Osteoblast (primary cell): Measurements from ENCODE around the gene WIPF2. TPM values are rescaled to one million over a fixed set of nuclear protein-coding genes. Genes with fewer than 3 reads are reported as not detected.
A peak's percentile ranks its signal among the peaks of the same experiment; 100 is the strongest.

ENCODE experiments used
- DNase-seq: peaks from one replicate; pipeline ENCODE4 v3.0.0; 2011; ENCODE audit warnings: low spot score, mixed read lengths; ENCODE audit not compliant: insufficient read length; ENCODE audit errors: missing footprints
- H2AFZ ChIP-seq: 2 replicates; pipeline ENCODE4 v1.6.0; 2011; ENCODE audit warnings: mild to moderate bottlenecking, low read length
- H3K27ac ChIP-seq: 2 replicates; pipeline ENCODE4 v1.5.1; 2011; ENCODE audit warnings: mild to moderate bottlenecking, low read depth, low read length, moderate library complexity
- H3K27me3 ChIP-seq: 2 replicates; pipeline ENCODE4 v1.6.0; 2012; ENCODE audit warnings: mild to moderate bottlenecking, control low read depth, inconsistent platforms, low read length, moderate library complexity; ENCODE audit not compliant: insufficient read depth
- H3K36me3 ChIP-seq: 2 replicates; pipeline ENCODE4 v1.5.1; 2011; ENCODE audit warnings: mild to moderate bottlenecking, low read length, control low read depth, moderate library complexity; ENCODE audit not compliant: insufficient read depth
- H3K4me1 ChIP-seq: 2 replicates; pipeline ENCODE4 v1.5.1; 2011; ENCODE audit warnings: mild to moderate bottlenecking, low read length, control low read depth, moderate library complexity; ENCODE audit not compliant: insufficient read depth
- H3K4me2 ChIP-seq: 2 replicates; pipeline ENCODE4 v1.6.0; 2011; ENCODE audit warnings: mild to moderate bottlenecking, low read length; ENCODE audit not compliant: insufficient read depth
- H3K4me3 ChIP-seq: fragments of 200-600 bp; sonication (generic); 3 replicates; pipeline ENCODE4 v1.5.1; 2012; ENCODE audit warnings: mild to moderate bottlenecking, low read length, inconsistent platforms; ENCODE audit not compliant: insufficient read depth
- H3K79me2 ChIP-seq: 2 replicates; pipeline ENCODE4 v1.6.0; 2012; ENCODE audit warnings: mild to moderate bottlenecking, low read length, control low read depth, inconsistent platforms; ENCODE audit not compliant: insufficient read depth
- H3K9me3 ChIP-seq: 2 replicates; pipeline ENCODE4 v1.5.1; 2011; ENCODE audit warnings: low read depth, low read length, control low read depth
- H4K20me1 ChIP-seq: 2 replicates; pipeline ENCODE4 v1.6.0; 2012; ENCODE audit warnings: mild to moderate bottlenecking, low read length, control low read depth; ENCODE audit not compliant: insufficient read depth
- total RNA-seq: library from RNA; depleted of rRNA; stranded (reverse); fragments of >200 nt; gene quantifications from 2 replicates; pipeline ENCODE4 v1.2.3, GENCODE V29; 2012
- TF ChIP-seq, protein P1 (sequence below): IDR thresholded peaks from 2 replicates; pipeline ENCODE4 v1.5.1; 2011; ENCODE audit warnings: mild to moderate bottlenecking, low read depth, low read length, moderate library complexity; ENCODE audit errors: extremely low read depth

The WIPF2 gene, protein sequence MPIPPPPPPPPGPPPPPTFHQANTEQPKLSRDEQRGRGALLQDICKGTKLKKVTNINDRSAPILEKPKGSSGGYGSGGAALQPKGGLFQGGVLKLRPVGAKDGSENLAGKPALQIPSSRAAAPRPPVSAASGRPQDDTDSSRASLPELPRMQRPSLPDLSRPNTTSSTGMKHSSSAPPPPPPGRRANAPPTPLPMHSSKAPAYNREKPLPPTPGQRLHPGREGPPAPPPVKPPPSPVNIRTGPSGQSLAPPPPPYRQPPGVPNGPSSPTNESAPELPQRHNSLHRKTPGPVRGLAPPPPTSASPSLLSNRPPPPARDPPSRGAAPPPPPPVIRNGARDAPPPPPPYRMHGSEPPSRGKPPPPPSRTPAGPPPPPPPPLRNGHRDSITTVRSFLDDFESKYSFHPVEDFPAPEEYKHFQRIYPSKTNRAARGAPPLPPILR
- total RNA-seq = 8.0 and 8.5 TPM in 2 replicates

DNA sequence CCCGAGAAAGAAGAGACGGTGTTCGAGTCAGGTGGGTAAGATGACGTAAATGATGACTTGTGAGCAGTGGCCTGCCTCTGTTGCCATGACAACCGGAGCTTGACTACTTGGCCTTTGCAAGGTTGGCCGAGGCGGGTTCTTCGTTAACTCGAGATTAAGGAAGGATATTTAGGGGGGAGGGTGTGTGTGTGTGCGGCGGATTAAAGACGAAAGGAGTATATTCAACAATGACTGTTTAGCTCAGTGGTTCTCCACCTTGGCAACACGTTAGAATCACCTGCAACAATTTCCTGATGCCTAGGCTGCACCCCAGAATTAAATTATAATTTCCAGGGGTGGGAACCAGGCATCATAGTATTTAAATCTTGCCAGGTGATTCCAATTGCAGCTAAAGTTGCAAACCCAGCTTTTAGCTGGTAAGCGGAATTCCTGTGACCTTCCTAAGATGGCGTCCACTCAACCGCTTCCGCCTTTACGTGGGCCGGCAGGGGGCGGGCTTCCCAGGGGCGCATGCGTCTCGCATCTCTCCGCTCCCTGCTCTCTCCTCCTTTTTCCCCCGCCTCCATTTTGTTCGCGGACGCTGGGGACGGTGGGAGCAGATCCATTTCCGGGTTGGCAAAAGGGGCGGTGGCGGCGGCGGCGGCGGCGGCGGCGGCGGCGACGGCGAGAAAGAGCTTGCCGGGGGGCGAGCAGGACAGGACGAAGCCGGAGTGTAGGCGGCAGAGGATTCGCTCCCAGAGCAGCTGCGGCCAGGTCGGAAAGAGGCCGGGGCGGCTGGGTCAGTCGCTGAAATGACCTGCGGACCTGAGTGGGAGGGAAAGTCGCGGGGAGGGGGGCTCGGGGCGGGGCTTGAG is at the start of gene WIPF2:
TSS of gene WIPF2 (plus strand) at position 565 of the 854 bp plus-strand sequence. CDS start 37,156 bp downstream, outside the sequence.
- peak within 1 kb of the TSS; percentile 95 for H3K27ac ChIP-seq
- peak within 1 kb of the TSS; percentile 89 for H2AFZ ChIP-seq
- DNase-seq = peak; percentile 99
- peak within 1 kb of the TSS; percentile 85 for H3K4me3 ChIP-seq
- no peaks in the 10 kb centered on the region for H3K9me3 ChIP-seq
- peaks cover 34% of the 10 kb centered on the region for H3K79me2 ChIP-seq
- peak within 1 kb of the TSS; percentile 97 for H3K4me2 ChIP-seq
- no peaks in the 10 kb centered on the region for H3K36me3 ChIP-seq
- peaks cover 5% of the 10 kb centered on the region for H3K4me1 ChIP-seq
- H4K20me1 ChIP-seq = peaks cover 5% of the 10 kb centered on the region
- no peaks in the 10 kb centered on the region for H3K27me3 ChIP-seq
- TF ChIP-seq, protein P1, sequence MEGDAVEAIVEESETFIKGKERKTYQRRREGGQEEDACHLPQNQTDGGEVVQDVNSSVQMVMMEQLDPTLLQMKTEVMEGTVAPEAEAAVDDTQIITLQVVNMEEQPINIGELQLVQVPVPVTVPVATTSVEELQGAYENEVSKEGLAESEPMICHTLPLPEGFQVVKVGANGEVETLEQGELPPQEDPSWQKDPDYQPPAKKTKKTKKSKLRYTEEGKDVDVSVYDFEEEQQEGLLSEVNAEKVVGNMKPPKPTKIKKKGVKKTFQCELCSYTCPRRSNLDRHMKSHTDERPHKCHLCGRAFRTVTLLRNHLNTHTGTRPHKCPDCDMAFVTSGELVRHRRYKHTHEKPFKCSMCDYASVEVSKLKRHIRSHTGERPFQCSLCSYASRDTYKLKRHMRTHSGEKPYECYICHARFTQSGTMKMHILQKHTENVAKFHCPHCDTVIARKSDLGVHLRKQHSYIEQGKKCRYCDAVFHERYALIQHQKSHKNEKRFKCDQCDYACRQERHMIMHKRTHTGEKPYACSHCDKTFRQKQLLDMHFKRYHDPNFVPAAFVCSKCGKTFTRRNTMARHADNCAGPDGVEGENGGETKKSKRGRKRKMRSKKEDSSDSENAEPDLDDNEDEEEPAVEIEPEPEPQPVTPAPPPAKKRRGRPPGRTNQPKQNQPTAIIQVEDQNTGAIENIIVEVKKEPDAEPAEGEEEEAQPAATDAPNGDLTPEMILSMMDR = peak; percentile 43

DNA sequence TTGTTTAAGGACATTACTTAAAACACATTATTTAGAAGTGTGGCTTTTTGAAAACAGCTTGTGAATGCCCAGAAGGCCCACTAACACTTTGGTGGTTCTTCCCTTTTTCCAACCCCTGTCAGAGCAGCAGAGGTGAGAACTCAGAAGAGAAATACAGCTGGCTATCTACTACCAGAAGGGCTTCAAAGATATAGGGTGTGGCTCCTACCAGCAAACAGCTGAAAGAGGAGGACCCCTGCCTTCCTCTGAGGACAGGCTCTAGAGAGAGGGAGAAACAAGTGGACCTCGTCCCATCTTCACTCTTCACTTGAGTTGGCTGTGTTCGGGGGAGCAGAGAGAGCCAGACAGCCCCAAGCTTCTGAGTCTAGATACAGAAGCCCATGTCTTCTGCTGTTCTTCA is 48.8 kb upstream of the WIPF2 start:
- TF ChIP-seq, protein P1 = no peak
- peaks cover 2% of the 10 kb centered on the region for H3K79me2 ChIP-seq
- H3K9me3 ChIP-seq = no peaks in the 10 kb centered on the region
- no peak overlapping the region for H3K4me2 ChIP-seq
- H3K36me3 ChIP-seq = peaks cover 76% of the 10 kb centered on the region
- H3K4me1 ChIP-seq = peaks cover 7% of the 10 kb centered on the region
- DNase-seq = no peak
- no peak overlapping the region for H3K4me3 ChIP-seq
- H4K20me1 ChIP-seq = no peaks in the 10 kb centered on the region
- H2AFZ ChIP-seq = no peak overlapping the region
- no peaks in the 10 kb centered on the region for H3K27me3 ChIP-seq
- H3K27ac ChIP-seq = no peak overlapping the region

DNA sequence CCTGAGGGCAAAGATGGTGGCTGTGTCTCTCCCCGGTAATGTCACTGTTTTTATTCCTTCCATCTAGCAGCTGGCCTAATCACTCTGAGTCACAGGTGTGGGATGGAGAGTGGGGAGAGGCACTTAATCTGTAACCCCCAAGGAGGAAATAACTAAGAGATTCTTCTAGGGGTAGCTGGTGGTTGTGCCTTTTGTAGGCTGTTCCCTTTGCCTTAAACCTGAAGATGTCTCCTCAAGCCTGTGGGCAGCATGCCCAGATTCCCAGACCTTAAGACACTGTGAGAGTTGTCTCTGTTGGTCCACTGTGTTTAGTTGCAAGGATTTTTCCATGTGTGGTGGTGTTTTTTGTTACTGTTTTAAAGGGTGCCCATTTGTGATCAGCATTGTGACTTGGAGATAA is 47.4 kb upstream of the WIPF2 start:
- Histone ChIP-seq H3K4me3 (no peak overlapping the region), H4K20me1 (no peaks in the 10 kb centered on the region), H2AFZ (no peak overlapping the region), H3K27me3 (no peaks in the 10 kb centered on the region), H3K4me2 (no peak overlapping the region), H3K9me3 (no peaks in the 10 kb centered on the region), H3K27ac (no peak overlapping the region), H3K36me3 (peaks cover 64% of the 10 kb centered on the region), H3K4me1 (peaks cover 8% of the 10 kb centered on the region), H3K79me2 (no peaks in the 10 kb centered on the region)
- peak; percentile 60 for DNase-seq
- TF ChIP-seq, protein P1 = no peak
